ENCODE results near the gene DCAF16.

DNA sequence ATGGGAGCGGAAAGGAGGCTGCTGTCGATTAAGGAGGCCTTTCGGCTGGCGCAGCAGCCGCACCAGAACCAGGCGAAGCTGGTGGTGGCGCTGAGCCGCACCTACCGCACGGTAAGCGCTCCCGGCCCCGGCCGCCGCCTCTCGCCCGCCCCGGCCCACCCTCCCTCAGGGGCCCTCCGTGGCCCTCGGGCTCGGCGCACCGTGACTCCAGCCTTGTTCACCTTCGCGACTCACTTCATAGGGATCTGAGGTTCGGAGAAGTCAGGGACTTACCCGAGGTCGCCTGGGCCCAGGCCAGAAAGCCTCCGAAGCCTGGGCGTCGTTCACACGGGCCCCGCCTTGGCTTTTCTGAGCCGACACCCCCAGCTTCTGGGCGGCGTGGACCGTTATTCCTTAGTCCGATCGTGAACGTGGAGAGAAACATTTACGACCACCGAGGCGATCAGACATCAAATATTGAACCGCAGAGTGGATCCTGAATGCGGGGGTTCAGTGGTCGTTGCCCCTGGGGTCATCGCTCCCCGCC, 584 bp upstream of the DCAF16 start:
- TF ChIP-seq, protein P1, sequence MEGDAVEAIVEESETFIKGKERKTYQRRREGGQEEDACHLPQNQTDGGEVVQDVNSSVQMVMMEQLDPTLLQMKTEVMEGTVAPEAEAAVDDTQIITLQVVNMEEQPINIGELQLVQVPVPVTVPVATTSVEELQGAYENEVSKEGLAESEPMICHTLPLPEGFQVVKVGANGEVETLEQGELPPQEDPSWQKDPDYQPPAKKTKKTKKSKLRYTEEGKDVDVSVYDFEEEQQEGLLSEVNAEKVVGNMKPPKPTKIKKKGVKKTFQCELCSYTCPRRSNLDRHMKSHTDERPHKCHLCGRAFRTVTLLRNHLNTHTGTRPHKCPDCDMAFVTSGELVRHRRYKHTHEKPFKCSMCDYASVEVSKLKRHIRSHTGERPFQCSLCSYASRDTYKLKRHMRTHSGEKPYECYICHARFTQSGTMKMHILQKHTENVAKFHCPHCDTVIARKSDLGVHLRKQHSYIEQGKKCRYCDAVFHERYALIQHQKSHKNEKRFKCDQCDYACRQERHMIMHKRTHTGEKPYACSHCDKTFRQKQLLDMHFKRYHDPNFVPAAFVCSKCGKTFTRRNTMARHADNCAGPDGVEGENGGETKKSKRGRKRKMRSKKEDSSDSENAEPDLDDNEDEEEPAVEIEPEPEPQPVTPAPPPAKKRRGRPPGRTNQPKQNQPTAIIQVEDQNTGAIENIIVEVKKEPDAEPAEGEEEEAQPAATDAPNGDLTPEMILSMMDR (IDR thresholded peaks at IDR 0.05), result no peak
- TF ChIP-seq ZFX (IDR thresholded peaks at IDR 0.05; ENCODE audit: borderline replicate concordance), result no peak

All from 22Rv1 (cell line).